GM06990 (cell line): Measurements from ENCODE around the gene RFX3.
"Not testable (repeated sequence)": the region's sequence is repeated elsewhere in the genome, so short reads cannot be mapped to it uniquely, and the experiment has no call there.

Source experiments
- DNase-seq: peaks from one replicate; pipeline ENCODE4 v3.0.0-alpha.2; 2011; ENCODE audit not compliant: insufficient read length; ENCODE audit errors: extremely low read depth
- H3K27me3 ChIP-seq: replicated peaks from 2 replicates; pipeline ENCODE4 v1.6.0; 2011; ENCODE audit warnings: low read length; ENCODE audit not compliant: control insufficient read depth, insufficient read depth
- H3K36me3 ChIP-seq: 2 replicates; pipeline ENCODE4 v1.5.1; 2011; ENCODE audit warnings: low read length; ENCODE audit not compliant: control insufficient read depth, insufficient read depth
- H3K4me3 ChIP-seq: replicated peaks from 2 replicates; pipeline ENCODE4 v1.5.1; 2011; ENCODE audit warnings: low read depth, mild to moderate bottlenecking, control low read depth, low read length
- CTCF ChIP-seq: IDR thresholded peaks from 2 replicates; pipeline ENCODE4 v1.5.1; 2011; ENCODE audit warnings: low read length, control low read depth, mild to moderate bottlenecking, inconsistent platforms; ENCODE audit not compliant: insufficient read depth, poor library complexity, severe bottlenecking

RFX3 gene

GRCh38 chr9:3330792-3331420, 194.9 kb downstream of the RFX3 start:
- H3K27me3 ChIP-seq = no peaks in the 10 kb centered on the region
- no peaks in the 10 kb centered on the region; the same call in 1 of the 2 replicates for H3K36me3 ChIP-seq
- TF ChIP-seq CTCF = no peak
- H3K4me3 ChIP-seq = no peak overlapping the region
- DNase-seq = no peak

DNA sequence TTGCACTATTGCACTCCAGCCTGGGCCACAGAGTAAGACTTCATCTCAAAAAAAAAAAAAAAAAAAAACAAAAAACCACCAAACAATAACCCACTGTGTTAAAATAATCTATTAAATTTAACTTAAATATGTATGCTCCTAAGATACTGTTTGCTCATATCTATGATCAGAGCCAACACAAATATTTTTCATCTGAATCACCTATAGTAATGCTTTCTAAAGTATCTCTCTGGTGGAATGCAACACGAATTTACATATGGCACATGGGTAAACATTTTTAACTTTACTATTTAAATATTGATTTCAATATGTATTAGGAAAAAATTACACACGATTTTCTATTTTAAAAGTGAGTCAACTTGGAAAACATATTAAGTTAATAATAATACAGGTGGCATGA, 196.4 kb downstream of the RFX3 start:
- no peak for TF ChIP-seq CTCF

DNA sequence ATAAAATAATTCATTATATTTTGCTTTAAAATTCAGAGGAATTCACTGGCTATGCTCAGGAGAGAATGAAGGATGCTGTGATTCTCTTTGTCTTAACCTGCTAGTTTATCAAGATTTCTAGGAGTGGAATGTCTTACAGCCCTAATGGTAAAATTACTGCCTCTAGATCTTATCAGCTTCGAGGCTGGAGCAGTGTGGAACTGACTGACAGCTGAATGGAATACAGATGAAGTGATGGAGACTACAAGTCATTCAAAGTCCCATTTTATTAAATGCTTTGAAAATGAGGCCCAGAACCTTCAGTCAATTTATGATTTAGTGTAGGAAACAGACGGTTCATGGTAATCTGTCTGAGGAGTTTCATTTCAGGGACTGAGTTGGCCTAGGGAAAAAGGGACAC, 202.1 kb downstream of the RFX3 start:
- no peak for DNase-seq
- no peaks in the 10 kb centered on the region; the same call in 1 of the 2 replicates for H3K36me3 ChIP-seq

More for the DNA sequence above, 196.4 kb downstream of the RFX3 start:
- Histone ChIP-seq H3K4me3 (no peak overlapping the region), H3K27me3 (no peaks in the 10 kb centered on the region), H3K36me3 (no peaks in the 10 kb centered on the region; the same call in 1 of the 2 replicates)
- no peak for DNase-seq

GRCh38 chr9:3321186-3321585, 204.6 kb downstream of the RFX3 start:
- H3K27me3 ChIP-seq = no peaks in the 10 kb centered on the region
- no peak overlapping the region for H3K4me3 ChIP-seq

More for the DNA sequence above, 202.1 kb downstream of the RFX3 start:
- no peak for TF ChIP-seq CTCF
- H3K4me3 ChIP-seq = no peak overlapping the region
- no peaks in the 10 kb centered on the region for H3K27me3 ChIP-seq

GRCh38 chr9:3312595-3312994, 213.2 kb downstream of the RFX3 start:
- H3K36me3 ChIP-seq, H3K4me3 ChIP-seq, DNase-seq, H3K27me3 ChIP-seq: not testable (repeated sequence)

More at GRCh38 chr9:3321186-3321585, 204.6 kb downstream of the RFX3 start:
- no peaks in the 10 kb centered on the region for H3K36me3 ChIP-seq
- no peak for TF ChIP-seq CTCF
- no peak for DNase-seq

DNA sequence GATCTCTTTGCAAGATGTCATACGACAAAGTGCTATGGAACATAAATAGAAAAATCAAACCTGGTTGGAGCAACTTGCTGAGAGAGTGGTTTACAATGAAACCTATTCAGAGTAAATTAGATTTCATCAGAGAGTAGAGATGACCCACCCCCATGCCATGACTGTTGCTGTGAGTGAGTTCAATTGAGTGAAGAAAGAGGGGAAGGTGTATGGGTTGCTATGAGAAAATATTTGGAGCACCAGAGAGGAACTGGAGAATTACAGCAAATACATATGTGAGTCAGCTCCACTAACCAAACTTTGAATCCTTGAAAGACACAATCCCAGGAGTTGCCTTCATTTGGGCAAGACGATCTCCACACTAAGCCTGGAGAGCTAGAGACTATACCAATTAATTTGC, 217.2 kb downstream of the RFX3 start:
- H3K36me3 ChIP-seq = no peaks in the 10 kb centered on the region; the same call in 1 of the 2 replicates
- no peak for TF ChIP-seq CTCF

GRCh38 chr9:3304388-3304787, 221.4 kb downstream of the RFX3 start:
- not testable (repeated sequence) for DNase-seq, H3K27me3 ChIP-seq, H3K36me3 ChIP-seq, H3K4me3 ChIP-seq

More for the DNA sequence above, 217.2 kb downstream of the RFX3 start:
- DNase-seq = no peak
- no peaks in the 10 kb centered on the region for H3K27me3 ChIP-seq
- H3K4me3 ChIP-seq = no peak overlapping the region
